ENCODE results near the gene CCDC13. TPM values are rescaled to one million over a fixed set of nuclear protein-coding genes. Genes with fewer than 3 reads are reported as not detected.
A peak's percentile ranks its signal among the peaks of the same experiment; 100 is the strongest.

CCDC13 gene
- total RNA-seq, 1 experiment from 2014 or later, result not detected

DNA sequence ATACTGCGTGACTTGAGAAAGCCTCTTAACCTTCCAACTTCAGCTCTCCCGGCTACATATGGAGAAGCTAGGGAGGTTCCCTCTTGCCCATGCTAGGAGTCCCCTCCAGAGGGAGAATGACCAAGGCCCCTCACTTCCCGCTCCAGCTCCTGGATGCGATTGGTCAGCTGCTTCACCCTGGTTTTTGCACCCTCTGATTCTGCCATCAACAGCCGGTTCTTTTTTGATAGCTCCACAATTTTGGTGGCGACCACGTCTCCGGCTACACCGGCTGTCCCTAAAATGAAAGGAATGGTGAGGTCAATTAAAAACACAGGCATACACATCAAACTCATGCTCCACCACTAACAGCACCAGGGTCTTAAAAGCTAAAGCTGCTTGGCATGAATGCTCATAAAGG, 20.6 kb downstream of the CCDC13 start:
- no peak for DNase-seq (ENCODE audit: low spot score)

DNA sequence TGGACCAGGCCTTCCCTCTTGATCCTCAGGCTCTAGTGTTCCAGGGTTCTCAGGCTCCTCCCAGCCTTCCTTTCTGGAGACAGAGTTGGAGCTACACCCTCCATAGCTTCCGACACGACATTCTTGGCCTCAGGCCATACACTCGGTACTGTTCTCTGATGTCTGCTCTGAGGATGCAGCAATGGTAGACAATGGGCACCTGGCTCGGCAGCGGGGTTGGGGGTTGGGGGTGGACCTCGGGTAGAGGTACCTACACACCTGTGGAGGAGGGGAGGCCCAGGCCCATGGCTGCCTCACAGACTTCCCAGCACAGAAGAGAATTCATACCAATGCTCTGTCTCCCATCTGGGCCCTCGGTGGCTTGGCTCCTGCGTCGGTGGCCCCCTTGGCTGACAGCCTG, 21.4 kb downstream of the CCDC13 start:
- peak; percentile 34 for DNase-seq (ENCODE audit: low spot score)

DNA sequence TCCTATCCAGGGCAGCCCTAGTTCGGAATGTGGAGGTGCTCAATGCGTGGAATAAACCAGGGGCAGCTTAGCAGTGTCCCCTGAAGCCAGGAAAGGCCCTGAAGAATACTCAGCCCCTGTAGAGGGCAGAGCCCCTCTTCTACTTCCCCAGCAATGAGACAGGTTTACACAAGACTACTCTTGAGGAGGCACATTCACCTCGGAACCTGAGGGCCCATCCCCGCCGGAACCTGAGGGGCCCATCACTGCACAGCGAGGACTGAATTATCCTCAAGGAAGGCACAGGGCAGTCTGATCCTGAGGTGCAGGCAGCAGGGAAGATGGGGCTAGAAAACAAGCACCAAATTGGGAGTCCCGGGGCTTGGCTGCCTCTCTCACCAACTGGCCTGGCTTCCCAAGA, 22.2 kb downstream of the CCDC13 start:
- DNase-seq (ENCODE audit: low spot score), result no peak

DNA sequence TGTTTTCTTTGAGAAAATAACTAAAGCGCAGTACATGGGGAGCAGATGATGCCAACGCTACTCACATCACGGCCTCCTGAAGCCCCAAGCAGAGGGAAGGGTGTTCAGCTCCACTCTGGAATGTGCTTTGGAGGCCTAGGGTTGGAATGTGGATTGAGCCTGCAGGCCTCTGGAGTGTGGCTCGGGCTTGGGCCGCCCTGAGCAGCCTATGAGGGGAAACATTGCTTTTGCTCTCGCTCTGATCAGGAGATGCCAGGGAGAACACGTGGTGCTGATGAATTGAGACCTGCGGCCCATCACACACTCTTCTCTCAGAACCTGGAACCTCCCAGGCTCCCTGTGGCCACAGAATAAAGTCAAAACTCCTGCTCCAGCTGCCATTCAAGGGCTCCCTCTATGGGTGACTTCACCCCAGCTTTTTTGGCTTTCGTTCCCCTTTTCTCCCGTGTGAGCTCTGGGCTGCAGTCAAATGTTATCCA, 23.3 kb downstream of the CCDC13 start:
- DNase-seq (ENCODE audit: low spot score), result peak; percentile 28

DNA sequence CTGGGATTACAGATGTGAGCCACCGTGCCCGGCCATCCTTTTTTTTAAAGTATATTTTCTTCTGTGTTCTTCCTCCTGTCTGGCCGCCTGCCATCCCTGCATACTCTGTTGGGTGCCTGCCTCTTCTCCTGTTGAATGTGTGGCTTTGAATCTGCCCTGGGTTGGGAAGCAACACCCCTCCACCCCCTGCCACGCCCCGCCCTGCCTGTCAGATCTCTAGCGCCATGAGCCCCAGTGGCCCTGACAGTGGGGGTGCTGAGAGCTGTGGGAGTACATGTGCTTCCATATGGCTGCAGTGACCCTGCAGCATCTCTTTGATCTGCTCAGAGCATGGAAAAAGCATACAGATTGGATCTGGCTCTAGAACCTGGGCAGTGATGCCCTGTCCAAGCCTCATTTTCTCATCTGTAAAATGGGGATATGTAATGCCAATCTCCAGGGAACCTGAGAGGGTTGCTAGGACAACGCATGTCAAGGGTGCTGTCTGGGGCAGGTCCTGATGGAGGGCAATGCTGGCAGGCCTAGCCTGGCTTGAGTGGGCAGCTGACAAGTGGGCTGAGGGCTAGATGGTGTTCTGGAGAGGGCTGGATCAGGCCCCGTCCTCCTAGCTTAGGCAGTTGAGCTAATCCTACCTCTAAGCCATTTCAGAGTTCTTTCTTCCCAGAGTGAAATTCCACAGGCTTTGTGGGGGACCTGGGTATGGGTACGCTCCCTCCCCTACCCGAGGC, 23.9 kb downstream of the CCDC13 start:
- DNase-seq (ENCODE audit: low spot score), result no peak

DNA sequence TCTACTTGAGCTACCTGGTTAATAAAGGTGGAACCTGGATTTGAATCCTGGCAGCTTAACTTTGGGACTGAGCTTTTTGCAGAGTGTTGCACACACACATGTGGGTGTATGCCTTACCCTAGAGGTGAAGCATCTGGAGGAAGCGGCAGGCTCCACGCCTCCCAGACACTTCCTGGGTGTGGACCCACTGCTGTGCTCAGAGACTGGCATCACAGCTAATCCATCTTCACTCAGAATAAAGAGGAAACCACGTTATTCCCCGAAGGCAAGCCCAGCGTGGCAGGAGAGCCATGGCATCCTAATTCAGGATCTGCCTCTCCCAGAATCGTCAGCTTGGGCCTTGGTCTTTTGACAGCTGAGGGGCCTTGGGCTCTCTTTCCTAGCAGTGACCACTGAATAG, 25.5 kb downstream of the CCDC13 start:
- no peak for DNase-seq (ENCODE audit: low spot score)

DNA sequence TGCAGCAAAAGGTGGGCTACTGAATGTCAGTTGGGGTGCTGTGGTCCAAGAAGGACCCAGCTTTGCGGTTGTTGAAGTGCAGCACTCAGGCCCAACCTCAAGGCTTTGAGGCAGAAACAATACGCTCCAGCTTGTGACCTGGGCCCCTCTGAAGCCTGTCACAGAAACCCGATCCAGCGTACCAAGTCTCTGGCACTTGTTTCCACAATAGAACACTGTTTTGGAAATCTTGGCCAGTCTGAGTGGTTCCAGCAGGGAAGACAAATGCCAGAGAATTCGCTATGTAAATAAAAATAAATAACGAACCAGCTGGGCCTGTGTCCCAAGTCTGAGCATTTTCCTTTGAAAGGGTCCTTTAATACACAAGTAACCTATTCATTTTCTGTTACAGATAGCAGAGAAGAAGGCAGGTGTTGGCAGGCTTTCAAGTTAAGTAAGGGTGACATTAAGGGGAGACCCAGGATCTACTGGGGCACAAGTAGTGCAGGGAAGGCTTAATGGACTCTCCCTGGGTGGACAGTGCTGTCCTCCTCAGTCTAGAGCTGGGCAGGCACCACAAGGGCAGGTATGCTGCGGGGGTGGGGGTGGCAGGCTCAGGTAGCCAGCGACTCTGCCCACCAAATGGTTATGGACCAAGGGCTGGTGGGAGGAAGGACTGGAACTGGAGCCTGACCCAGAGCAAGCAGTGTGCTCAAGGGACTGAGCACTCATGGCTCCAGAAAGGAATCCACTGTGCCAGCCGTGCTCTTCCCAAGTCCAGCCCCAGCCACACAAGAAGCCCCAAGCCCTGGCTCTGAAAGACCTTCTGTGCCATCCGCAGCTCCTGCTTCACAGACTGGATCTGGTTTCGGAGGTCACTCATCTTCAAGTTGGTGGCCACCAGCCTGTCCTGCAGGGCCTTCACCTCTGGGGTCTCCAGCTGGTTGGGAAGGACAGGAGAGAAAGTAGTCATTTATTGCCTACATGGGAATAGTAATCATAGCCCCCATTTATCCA, 26.3 kb downstream of the CCDC13 start:
- no peak for DNase-seq (ENCODE audit: low spot score)

DNA sequence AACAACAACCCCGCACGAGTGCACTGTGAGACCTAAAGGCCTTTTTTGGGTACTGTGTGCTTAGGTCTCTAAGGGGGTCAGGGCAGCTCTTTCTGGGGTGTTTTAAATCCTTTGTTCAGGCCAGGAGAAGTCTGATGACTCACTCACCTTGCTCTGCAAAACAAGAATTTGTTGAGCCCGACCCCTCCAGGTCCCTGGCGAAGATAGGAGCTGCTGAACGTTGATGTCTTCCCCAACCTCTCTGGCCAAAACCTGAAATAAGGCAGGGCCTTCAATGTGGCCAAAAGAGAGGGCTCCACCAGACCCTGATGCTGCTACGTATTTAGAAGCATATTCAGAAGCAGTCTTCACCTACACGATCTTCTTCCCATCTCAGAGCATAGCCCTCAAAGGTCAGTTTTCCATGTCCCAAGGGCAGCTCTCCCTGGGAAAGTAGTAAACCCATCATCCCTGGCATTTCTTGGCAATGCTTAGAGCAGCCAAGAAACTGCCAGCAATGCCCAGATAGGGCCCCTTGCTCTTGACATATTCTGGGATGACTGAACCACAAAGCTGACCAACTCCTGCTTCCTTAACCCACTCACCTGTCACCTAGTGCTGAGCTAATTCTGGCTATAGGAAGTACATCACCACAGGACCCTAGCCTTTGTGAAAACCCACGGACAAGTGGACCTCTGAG, 27.1 kb downstream of the CCDC13 start:
- DNase-seq (ENCODE audit: low spot score), result no peak

DNA sequence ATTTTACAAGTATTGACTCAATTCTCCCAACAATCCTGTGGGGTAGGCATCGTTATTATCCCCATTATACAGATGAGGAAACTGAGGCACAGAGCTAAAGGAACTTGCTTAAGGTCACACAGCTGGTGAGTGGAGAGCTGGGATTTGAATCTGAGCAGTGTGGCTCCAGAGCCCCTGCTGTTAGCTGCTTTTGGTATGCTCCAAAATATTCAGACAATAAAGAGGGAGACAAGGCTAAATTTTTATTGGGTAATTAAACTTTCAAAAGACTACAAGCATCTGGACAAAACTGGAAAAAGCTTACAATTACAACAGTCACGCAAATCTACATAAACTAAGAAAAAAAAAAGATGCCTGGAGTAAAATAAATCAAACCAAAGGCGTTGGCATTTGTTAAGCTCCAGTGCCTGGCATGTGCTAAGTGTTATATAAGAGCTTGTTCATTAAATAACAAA, 27.7 kb downstream of the CCDC13 start:
- DNase-seq (ENCODE audit: low spot score), result no peak

DNA sequence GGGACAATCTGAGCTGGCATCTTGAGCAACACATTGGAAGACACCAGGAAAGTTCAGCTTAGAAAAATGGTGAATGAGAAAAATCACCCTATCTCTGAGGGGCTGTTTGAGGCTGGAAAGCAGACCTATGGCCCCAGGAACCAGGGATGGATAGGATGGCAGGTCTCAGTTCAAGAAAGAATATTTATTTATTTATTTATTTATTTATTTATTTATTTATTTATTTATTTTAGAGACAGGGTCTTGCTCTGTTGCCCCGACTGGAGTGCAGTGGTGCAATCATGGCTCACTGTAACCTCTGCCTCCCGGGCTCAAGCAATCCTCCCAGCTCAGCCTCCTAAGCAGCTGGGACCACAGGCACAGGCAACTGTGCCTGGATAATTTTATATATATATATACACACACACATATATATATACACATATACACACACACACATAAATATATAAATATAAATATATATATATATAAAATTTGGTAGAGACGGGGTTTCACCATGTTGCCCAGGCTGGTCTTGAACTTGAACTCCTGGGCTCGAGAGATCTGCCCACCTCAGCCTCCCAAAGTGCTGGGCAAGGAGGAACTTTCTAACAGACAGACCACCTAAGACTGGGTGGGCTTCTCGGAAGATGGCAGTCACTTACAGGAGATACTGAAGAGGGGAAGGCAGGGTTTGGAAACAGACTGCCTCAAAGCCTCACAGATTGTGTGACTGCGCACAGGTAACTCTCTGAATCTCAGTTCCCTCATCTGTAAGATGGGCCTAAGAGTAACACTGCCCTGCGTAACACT, 29.7 kb downstream of the CCDC13 start:
- no peak for DNase-seq (ENCODE audit: low spot score)

DNA sequence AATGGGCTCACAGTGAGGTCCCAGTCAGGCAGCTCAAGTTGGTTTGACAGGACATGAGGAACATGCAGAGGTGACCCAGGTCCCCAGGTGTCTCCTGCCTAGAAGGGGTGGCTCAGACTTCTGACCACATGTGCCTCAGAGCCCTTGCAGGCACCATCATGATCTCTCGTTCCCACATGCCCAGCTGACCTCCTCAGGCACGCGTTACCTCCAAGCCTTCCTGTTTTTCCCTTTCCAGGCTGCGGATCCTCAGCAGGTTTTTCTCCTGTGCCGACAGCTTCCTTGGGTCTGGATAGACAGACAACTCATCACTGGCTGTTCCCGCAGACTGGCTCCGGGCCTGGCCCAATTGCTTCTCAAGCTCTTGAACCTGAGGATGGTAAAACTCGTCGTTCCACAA, 30.4 kb downstream of the CCDC13 start:
- no peak for DNase-seq (ENCODE audit: low spot score)

DNA sequence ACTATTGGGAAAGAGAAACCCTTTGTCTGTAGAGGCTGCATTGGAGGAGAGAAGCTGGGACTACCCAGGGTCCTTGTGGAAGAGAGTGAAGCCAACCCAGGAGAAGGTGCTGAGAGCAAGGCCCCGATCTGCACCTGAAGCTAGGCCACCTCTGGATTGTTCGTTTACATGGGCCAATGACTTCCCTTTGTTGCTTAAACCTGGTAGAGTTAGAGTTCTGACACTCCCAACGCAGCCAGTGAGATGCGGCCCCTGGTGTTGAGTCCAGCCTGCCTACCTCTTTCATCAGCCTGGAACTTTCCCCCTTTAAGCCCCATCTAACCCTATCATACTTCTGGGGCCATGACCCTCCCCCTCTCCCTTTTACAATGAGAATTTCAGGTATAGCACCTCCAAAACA, 30.8 kb downstream of the CCDC13 start:
- no peak for DNase-seq (ENCODE audit: low spot score)

DNA sequence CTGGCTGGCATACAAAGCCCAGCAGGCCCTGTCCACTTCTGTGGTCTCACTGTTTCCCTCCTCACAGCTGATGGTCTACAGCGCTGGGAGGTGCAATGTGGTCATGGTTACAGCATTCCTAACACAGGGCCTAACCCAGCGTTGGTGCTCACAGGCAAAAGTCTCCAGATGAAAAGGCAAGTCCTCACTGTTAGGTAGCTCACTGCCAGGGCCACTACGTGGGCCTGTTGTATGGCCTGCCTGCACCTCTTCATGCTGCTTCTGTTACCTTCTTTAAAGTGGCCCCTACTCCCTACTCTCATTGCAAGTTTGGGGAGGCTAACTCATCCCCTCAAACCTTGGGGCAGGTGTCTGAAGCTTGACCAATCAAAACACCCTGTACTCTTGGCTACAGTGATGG, 31.3 kb downstream of the CCDC13 start:
- no peak for DNase-seq (ENCODE audit: low spot score)

DNA sequence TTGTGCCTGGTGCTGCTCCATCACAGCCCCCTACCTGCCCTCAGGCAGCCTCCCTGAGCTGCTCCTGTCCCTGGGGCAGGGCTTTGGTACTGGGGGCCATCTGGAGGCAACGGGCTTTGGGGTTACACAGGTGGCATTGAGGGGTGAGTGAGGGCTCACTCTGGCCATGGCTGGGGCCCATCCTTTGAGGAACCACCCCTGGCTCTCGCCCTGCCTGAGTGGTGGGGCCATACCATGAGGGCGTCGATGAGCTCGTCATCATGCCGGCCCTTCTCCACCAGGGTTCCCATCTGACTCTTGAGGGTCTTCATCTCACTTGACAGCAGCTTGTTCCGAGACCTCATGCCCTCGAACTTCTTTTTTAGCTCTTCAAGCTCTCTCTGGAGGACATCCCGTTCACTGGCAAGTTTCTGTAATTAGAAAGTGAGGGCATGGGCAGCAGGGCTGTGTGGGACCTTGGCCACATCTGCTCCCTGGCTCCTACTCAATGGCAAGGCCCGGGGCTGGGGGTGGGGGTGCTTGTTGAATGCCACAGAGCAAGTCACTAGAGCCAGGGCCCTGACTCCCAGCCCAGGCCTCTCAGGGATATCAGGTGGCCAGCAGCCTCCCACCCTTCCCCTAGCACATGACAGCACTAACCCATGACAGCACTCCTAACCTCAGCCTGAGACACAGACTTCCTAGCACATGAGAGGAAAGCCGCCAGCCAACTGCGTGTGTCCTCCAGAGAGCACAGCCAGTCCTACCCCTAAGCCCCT, 33.5 kb downstream of the CCDC13 start:
- DNase-seq (ENCODE audit: low spot score), result no peak

DNA sequence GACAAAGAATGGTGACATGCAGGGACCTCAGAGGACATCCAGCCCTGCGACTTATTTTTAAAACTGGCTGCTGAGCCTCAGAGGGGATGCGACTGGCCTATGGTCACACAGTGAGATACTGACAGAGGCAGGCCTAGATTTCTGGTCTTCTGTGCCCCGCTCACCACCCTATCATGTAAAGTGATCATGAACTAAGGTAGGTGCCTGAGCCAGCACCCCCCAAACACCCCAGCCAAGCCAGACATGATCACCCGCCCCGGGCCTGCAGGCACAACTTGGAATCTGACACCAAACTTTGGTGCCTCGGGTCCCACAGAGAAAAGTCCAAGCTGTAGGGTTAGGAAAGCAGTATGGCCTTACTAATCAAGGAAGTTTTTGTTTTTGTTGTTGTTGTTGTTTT, 36.5 kb downstream of the CCDC13 start:
- DNase-seq (ENCODE audit: low spot score), result no peak

DNA sequence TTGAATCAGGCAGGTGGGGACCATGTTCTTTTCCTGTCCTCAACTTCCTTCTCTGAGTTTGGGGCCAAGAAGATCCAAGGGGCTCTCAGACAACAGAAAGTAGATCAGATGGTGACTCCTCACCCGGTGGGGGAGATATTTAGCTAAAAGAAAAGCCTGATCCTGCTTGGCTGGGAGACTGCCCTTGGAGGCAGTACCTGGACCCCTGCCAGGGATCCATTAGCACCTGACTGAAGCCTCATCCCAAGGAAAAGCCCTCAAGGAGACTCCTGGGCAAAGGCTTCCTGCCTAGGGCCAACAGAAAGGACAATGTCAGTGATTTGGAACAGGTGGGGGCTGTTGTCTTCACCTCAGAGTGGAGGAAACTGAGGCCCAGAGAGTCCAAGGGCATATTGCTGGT, 37.0 kb downstream of the CCDC13 start:
- no peak for DNase-seq (ENCODE audit: low spot score)

DNA sequence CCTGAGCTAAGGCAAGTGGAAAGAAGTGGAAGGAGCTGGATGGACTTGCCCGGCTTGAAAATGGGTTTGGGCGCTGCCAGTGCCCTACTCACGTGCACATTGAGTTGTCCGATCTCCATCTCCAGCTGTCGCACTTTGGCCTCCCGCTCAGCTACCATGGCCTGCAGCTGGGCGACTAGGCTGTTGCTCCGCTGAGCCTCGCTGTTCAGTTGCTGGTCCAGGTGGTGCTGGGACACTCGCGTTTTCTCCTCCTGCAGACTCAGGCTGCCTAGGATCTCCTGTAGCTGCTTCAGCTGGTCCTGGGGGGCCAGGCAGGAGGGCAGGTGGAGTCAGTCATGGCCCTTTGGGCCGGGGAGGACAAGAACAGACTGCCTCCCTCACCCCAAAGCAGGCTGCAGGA, 37.4 kb downstream of the CCDC13 start:
- no peak for DNase-seq (ENCODE audit: low spot score)

DNA sequence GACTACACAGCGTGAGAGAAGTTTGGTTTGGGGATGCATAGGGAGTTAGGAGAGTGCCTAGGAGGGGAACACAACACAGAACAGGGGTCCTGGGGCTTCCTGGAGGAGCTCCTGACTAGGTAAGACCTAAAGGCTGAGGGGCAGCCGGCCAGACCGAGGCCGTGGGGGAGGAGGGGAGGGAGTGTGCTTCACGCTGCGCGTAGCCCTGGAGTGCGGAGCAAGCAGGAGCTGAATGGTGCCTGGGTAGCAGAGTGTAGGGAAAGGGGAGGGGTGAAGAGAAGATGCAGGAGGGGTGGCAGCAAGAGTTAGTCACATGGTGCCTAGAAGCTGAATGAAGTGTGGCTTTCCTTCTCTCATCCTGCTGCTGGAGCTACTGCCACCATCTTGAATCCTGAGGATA, 38.0 kb downstream of the CCDC13 start:
- DNase-seq (ENCODE audit: low spot score), result no peak

DNA sequence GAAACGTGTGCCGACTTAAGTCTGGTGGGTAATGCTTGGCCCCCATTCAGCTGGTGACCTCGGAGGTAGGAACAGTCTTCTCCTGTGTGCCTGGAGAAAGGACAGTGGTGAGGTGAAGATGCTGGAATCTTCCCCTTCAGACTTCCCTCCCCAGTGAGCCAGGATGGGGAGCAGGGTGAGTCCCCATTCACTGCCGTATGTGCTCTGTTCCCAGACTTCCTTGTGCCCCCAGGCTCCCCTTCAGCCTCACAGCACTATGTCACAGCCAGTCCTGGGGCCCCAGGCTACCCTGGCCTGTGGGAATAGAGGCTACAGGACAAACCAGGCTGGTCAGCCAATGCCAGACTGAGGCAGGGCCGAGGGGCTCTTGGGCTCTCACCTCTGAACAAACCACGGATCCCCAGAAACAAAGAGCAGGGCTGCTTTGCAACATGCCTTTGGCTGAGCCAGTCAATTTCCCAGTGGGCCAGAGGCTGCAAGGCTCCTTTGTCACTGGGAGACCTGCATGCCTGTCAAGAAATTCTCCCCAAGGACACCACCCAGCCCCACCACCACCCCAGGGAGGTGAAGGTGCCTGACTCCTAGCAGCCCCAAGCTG, 38.7 kb downstream of the CCDC13 start:
- DNase-seq (ENCODE audit: low spot score), result no peak
